Inflammatory macrophage treated with lipopolysaccharide for 1 hour (primary cell): ENCODE results near the gene IQCB1.
A peak's percentile ranks its signal among the peaks of the same experiment; 100 is the strongest.
"Not testable (repeated sequence)": the region's sequence is repeated elsewhere in the genome, so short reads cannot be mapped to it uniquely, and the experiment has no call there.

ENCODE experiments used
- DNase-seq, 2 donors: peaks; one replicate each; pipeline ENCODE4 v3.0.0-alpha.2; 2020 to 2022

IQCB1 gene

GRCh38 chr3:121834671-121835464 is at the start of gene IQCB1, which contains the start of gene EAF2:
IQCB1 (minus strand) TSS chr3:121835060; CDS start chr3:121828960, 6,100 bp downstream.
EAF2 (plus strand) TSS chr3:121835209; CDS start chr3:121835286, 77 bp downstream.
- DNase-seq: peak; percentile 96 to 99

GRCh38 chr3:121883507-121883906 is 48.6 kb upstream of the IQCB1 start:
- peak; percentile 42 to 48 for DNase-seq

GRCh38 chr3:121878411-121878810 is 43.6 kb upstream of the IQCB1 start:
- DNase-seq: no peak

- peak in 1 of 2 donors; percentile 25 for DNase-seq
Measured at GRCh38 chr3:121871430-121871829, 36.6 kb upstream of the IQCB1 start.

- DNase-seq: peak in 1 of 2 donors; percentile 5
Measured at GRCh38 chr3:121870717-121871116, 35.9 kb upstream of the IQCB1 start.

GRCh38 chr3:121869736-121870135 is 34.9 kb upstream of the IQCB1 start:
- DNase-seq: peak in 1 of 2 donors; percentile 24

GRCh38 chr3:121863801-121864200 is 28.9 kb upstream of the IQCB1 start:
- DNase-seq: peak; percentile 65 to 80

GRCh38 chr3:121863247-121863646 is 28.4 kb upstream of the IQCB1 start:
- DNase-seq: not testable (repeated sequence)

- not testable (repeated sequence) for DNase-seq
Measured at GRCh38 chr3:121857778-121858177, 22.9 kb upstream of the IQCB1 start.

GRCh38 chr3:121855555-121855954 is 20.7 kb upstream of the IQCB1 start:
- peak in 1 of 2 donors; percentile 9 for DNase-seq

GRCh38 chr3:121852256-121852655 is 17.4 kb upstream of the IQCB1 start:
- no peak for DNase-seq

GRCh38 chr3:121844892-121845291 is 10.0 kb upstream of the IQCB1 start:
- no peak for DNase-seq

- no peak for DNase-seq
Measured at GRCh38 chr3:121839962-121840361, 5.1 kb upstream of the IQCB1 start.

GRCh38 chr3:121836481-121836880 is 1.6 kb upstream of the IQCB1 start:
- peak in 1 of 2 donors; percentile 40 for DNase-seq

- DNase-seq: peak; percentile 44 to 67
Measured at GRCh38 chr3:121836064-121836463, 1.2 kb upstream of the IQCB1 start.

- DNase-seq: no peak
Measured at GRCh38 chr3:121835465-121835801, 573 bp upstream of the IQCB1 start.

GRCh38 chr3:121834157-121834670 is 646 bp downstream of the IQCB1 start:
- DNase-seq: no peak

GRCh38 chr3:121822973-121823372 is 11.9 kb downstream of the IQCB1 start:
- DNase-seq: no peak

GRCh38 chr3:121821421-121822199 is 13.2 kb downstream of the IQCB1 start:
- DNase-seq: no peak

- DNase-seq: no peak
Measured at GRCh38 chr3:121819236-121819635, 15.6 kb downstream of the IQCB1 start.

- DNase-seq: no peak
Measured at GRCh38 chr3:121818578-121818977, 16.3 kb downstream of the IQCB1 start.

- DNase-seq: peak; percentile 12 to 30
Measured at GRCh38 chr3:121817753-121818152, 17.1 kb downstream of the IQCB1 start.

GRCh38 chr3:121809249-121809648 is 25.6 kb downstream of the IQCB1 start:
- peak in 1 of 2 donors; percentile 2 for DNase-seq
